GM19035 (cell line): ENCODE results near the gene CAMK1D.

Experiments
- ATAC-seq: cut with Tn5 transposase; IDR thresholded peaks from one replicate; pipeline ENCODE4 v1.9.1; 2021; ENCODE audit not compliant: unreplicated experiment

The CAMK1D gene

DNA sequence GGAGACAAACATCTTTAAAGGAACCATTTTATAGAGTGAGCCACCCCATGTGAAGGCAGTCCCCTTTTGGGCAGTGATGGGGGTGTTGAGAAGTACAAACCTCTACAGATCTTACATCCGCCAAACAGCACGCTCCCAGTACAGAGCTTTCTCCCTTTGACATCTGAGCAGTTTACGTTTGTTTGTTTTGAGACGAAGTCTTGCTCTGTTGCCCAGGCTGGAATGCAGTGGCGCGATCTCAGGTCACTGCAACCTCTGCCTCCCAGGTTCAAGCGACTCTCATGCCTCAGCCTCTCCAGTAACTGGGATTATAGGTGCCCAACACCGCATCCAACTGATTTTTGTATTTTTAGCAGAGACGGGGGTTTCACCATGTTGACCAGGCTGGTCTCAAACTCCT is 523.2 kb downstream of the CAMK1D start:
- ATAC-seq, result no peak

DNA sequence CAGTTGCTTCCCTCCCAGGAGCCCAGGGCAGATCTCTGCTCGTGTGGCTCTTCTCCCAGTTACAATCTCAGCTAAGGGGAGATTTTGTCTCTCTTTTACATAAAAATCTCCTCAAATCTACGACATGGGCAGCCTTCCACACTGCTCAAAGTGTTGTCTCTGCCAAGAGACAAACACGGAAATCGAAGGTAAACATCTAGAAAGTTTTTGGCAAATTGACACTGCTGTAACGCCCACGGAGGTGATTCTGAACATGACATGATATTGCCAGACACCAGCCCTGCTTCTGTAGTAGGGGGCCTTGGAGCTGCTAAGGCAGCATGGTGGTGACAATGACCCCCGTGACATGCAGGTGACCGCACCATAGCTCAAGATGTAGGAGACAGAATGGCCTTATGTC is 523.8 kb downstream of the CAMK1D start:
- ATAC-seq, result no peak

GRCh38 chr10:12874501-12874900 is 525.2 kb downstream of the CAMK1D start:
- ATAC-seq, result no peak

- no peak for ATAC-seq
These were observed 525.8 kb downstream of the CAMK1D start for GRCh38 chr10:12875100-12875499.

- ATAC-seq, result no peak
These were observed 526.9 kb downstream of the CAMK1D start for GRCh38 chr10:12876266-12876665.

DNA sequence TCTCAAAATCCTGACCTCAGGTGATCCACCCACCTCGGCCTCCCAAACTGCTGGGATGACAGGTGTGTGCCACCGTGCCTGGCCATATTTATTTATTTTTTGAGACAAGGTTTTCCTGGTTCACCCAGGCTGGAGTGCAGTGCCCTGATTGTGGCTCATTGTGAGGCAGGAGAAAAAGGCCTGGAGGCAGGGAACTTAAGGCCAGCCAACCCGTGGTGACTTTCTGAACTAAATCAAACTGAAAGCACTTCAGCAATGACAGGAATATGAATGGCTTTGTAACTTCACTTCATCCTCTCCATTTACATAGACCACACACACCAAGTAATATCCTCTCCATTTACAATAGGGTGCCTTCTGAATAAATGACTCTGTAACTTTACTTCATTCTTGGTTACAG is 527.8 kb downstream of the CAMK1D start:
- ATAC-seq, result no peak

DNA sequence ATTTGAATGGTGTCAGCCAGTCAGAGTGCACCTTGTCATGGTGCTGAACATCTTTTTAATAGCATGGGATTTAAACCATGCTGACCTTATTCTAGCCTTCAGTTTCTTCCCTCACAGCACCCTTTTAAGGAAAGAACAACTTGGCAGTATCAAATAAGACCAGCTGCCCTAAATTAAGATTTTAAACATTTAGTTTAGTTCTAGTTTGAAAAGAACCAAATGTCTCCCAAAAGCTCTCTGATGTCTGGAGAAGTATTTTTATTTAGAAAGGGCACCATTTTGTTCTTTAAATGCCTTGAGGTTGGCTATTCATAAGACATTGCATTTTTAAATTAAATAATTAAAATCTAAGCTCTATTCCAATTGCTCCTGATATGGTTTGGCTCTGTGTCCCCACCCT is 531.1 kb downstream of the CAMK1D start:
- ATAC-seq, result no peak

- ATAC-seq, result no peak
These were observed 535.5 kb downstream of the CAMK1D start for GRCh38 chr10:12884851-12885250.
